GM12875 (cell line): ENCODE data around the gene AGAP3.

ENCODE experiments used
- H3K4me3 ChIP-seq: one replicate; pipeline ENCODE4 v1.5.1; 2011; ENCODE audit warnings: low read depth, low read length, control low read depth
- TF ChIP-seq, protein P1 (sequence below): IDR thresholded peaks from 2 replicates; pipeline ENCODE4 v1.5.1; 2011; ENCODE audit warnings: low read depth, mild to moderate bottlenecking, control low read depth, inconsistent platforms, low read length, moderate library complexity, borderline replicate concordance; ENCODE audit not compliant: insufficient read depth

Gene AGAP3

DNA sequence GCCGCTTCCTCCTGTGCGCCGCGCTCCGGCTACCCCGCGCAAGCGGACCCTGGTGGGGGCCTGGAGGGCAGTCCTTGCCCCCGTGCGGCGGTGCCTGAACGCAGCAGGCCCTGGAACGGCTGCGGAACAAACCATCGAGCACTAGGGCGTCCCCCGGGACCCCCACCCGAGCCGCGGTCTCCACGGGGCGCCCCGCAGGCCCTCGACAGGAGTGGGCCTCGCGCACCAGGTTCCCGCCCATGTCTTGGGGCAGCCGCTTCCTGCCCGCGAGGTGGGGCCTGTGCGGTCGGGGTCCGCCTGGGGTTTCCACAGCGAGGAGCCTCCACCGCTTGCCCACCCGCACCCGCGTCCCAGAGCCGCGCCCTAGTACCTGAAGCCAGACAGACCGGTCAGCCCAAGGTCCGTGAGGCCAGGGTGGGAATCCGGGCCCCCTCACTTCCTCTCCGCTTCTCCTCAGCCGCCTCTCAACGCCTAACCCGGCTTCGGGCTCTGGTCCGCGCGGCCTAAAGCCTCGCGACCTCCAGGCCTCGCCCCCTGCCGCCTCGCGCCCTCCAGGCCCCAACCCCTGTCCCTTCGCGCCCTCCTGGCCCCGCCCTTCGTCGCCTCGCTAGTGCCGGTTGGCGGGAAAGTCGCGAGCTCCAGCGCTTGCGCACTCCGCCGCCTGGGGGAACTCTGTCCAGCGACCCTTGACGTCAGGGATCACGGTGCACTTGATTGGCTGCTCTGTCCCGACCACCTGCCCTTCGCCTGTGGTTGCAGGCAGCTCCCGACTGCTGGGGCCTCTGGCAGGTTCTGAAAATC lies 88.2 kb downstream of the AGAP3 start:
- TF ChIP-seq, protein P1, sequence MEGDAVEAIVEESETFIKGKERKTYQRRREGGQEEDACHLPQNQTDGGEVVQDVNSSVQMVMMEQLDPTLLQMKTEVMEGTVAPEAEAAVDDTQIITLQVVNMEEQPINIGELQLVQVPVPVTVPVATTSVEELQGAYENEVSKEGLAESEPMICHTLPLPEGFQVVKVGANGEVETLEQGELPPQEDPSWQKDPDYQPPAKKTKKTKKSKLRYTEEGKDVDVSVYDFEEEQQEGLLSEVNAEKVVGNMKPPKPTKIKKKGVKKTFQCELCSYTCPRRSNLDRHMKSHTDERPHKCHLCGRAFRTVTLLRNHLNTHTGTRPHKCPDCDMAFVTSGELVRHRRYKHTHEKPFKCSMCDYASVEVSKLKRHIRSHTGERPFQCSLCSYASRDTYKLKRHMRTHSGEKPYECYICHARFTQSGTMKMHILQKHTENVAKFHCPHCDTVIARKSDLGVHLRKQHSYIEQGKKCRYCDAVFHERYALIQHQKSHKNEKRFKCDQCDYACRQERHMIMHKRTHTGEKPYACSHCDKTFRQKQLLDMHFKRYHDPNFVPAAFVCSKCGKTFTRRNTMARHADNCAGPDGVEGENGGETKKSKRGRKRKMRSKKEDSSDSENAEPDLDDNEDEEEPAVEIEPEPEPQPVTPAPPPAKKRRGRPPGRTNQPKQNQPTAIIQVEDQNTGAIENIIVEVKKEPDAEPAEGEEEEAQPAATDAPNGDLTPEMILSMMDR, result no peak
- no peak overlapping the region for H3K4me3 ChIP-seq

DNA sequence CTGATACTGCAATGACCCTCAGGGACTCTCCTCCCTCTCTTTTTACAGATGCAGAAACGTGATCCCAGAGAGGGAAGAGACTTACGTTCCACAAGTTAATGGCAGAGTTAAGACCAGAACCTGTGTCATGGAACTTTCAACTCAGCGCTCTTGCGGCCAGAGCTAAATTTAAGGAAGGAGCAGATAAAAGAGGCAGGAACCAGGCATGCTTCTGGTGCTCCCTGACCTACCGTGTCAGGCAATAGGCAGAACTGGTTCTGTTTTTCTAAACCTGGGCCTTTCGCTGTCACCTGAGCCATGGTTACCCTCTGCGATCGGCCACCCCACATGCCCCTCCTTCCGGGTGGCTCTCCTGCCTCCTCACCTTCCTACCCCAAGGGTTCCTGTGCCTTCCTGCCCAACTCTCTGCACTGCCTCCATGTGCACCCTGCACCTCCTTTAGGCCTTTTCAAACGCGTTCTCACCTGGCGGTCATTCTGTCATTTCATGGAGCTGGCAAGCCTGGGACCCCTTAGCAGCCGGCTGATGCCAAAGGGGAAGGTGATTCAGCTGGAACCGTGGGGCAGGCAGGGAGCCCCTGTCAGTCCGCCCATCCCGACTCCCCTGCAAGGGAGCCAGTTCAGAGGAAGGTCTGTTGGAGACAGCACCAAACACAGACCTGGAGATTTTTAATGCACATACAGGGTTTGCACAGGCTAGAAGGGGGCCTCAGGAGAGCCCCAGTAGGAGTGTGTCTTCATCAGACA lies 88.9 kb downstream of the AGAP3 start:
- TF ChIP-seq, protein P1, result no peak
- H3K4me3 ChIP-seq, result no peak overlapping the region

DNA sequence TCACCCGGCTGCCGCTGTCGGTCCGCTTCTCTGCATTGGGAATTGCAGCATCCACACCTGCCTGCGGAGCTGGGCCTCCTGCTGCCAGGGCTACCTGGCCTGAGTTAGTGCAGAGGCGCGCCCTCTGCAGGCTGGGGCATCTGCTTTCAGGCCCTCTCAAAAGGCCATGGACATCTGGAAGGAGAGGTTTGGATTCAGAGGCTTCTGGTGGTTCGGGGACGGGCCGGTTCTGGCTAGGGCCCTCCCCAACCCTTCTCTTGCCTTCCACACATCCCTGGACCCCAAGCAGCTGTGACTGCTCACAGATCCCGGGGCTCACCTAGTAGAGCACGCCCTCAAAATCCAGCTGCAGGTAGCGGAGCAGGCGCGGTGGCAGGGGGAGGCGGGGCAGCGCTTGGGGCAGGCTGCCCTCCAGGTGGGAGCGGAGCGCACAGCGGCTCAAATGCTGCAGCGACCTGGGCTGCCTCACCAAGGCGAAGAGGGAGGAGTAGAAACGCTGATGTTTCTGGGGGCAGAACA lies 89.6 kb downstream of the AGAP3 start:
- TF ChIP-seq, protein P1, result no peak
- no peak overlapping the region for H3K4me3 ChIP-seq

DNA sequence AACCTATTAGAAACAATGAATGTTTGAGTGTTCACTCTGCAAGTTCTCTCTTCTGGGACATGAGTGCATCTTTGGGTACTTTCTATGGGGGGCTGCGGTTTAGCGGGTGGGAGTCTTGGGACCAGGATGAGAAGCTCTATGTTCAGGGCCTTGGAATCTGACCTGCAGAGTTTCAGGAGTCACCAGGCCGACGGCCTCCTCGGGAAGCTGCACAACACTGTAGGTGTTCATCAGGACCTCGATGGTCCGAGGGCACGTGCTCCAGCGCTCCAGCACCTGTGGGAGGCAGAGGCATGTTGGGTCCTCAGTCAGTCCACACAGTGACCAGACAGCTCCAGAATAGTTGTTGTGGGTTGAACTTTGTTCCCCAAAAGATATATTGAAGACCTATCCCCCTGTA lies 90.1 kb downstream of the AGAP3 start:
- TF ChIP-seq, protein P1, result no peak
- H3K4me3 ChIP-seq, result no peak overlapping the region

DNA sequence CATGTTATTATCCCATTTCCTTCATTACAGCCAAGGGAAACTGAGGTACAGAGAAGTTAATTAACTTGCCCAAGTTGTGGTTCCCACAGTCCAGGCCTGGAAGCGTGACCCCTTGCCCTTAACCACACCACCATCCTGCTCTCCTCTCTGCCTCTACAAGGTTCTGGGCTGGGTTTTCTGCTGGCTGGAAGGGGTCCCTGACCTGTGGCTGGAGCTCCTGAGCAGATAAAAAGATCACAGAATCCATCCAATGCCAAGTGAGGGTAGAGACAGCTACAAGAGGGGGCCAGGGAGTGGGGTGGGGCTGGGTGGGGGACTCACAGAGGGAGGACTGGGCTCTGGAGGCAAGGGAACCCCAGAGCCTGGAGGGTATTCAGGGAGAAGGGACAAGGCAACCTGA lies 91.0 kb downstream of the AGAP3 start:
- H3K4me3 ChIP-seq, result no peak overlapping the region
- TF ChIP-seq, protein P1, result no peak

DNA sequence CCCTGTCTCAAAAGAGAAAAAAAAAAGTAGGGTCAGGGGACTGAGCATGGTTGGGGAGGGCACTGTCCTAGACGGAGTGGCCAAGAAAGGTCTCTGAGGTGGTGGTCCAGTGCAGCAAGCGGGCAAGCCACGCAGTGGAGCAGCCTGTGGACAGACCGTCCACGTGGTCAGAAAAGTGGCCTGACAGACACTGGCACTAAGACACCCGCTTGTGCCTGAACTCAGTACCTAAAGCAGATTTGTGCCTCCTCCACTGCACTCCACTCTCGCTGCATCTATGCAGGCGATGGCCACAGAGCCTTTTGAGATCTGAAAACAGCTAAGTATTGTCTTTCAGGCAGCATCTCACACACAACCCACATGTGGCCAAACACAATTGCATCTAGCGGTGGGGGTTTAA lies 92.0 kb downstream of the AGAP3 start:
- no peak overlapping the region for H3K4me3 ChIP-seq
- TF ChIP-seq, protein P1, result no peak
